GM23338 (cell line): ENCODE data around the gene SSH2.

Source experiments
- EZH2 ChIP-seq: fragments of 200-600 bp; sonication (generic); IDR thresholded peaks from one replicate; pipeline ENCODE4 v1.8.0; 2017; ENCODE audit warnings: antibody characterized with exemption, mild to moderate bottlenecking, low read depth; ENCODE audit not compliant: unreplicated experiment
- EZH2phosphoT487 ChIP-seq: fragments of 200-600 bp; sonication (generic); IDR thresholded peaks from one replicate; pipeline ENCODE4 v1.8.1; 2018; ENCODE audit warnings: antibody characterized with exemption; ENCODE audit not compliant: unreplicated experiment
- TF ChIP-seq, protein P1 (sequence below): IDR thresholded peaks from one replicate; pipeline ENCODE4 v1.6.1; 2018; ENCODE audit warnings: antibody characterized with exemption; ENCODE audit not compliant: unreplicated experiment
- TF ChIP-seq, protein P2 (sequence below), 2 experiments: fragments of 200-600 bp in 1 of 2; sonication (generic) in 1 of 2; conservative IDR thresholded peaks; 2 replicates each; pipeline versions ENCODE4 v1.5.1 to v1.6.1; 2016 to 2017; ENCODE audit warnings: antibody characterized with exemption in 2 of 2, low read depth in 2 of 2, mild to moderate bottlenecking in 2 of 2, moderate library complexity in 1 of 2
- TF ChIP-seq, protein P3 (sequence below): IDR thresholded peaks from 2 replicates; pipeline ENCODE4 v1.6.1; 2016; ENCODE audit warnings: antibody characterized with exemption

- TF ChIP-seq EZH2 = no peak
- no peak for TF ChIP-seq EZH2phosphoT487
- TF ChIP-seq, protein P1, sequence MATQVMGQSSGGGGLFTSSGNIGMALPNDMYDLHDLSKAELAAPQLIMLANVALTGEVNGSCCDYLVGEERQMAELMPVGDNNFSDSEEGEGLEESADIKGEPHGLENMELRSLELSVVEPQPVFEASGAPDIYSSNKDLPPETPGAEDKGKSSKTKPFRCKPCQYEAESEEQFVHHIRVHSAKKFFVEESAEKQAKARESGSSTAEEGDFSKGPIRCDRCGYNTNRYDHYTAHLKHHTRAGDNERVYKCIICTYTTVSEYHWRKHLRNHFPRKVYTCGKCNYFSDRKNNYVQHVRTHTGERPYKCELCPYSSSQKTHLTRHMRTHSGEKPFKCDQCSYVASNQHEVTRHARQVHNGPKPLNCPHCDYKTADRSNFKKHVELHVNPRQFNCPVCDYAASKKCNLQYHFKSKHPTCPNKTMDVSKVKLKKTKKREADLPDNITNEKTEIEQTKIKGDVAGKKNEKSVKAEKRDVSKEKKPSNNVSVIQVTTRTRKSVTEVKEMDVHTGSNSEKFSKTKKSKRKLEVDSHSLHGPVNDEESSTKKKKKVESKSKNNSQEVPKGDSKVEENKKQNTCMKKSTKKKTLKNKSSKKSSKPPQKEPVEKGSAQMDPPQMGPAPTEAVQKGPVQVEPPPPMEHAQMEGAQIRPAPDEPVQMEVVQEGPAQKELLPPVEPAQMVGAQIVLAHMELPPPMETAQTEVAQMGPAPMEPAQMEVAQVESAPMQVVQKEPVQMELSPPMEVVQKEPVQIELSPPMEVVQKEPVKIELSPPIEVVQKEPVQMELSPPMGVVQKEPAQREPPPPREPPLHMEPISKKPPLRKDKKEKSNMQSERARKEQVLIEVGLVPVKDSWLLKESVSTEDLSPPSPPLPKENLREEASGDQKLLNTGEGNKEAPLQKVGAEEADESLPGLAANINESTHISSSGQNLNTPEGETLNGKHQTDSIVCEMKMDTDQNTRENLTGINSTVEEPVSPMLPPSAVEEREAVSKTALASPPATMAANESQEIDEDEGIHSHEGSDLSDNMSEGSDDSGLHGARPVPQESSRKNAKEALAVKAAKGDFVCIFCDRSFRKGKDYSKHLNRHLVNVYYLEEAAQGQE = no peak
- TF ChIP-seq, protein P2, sequence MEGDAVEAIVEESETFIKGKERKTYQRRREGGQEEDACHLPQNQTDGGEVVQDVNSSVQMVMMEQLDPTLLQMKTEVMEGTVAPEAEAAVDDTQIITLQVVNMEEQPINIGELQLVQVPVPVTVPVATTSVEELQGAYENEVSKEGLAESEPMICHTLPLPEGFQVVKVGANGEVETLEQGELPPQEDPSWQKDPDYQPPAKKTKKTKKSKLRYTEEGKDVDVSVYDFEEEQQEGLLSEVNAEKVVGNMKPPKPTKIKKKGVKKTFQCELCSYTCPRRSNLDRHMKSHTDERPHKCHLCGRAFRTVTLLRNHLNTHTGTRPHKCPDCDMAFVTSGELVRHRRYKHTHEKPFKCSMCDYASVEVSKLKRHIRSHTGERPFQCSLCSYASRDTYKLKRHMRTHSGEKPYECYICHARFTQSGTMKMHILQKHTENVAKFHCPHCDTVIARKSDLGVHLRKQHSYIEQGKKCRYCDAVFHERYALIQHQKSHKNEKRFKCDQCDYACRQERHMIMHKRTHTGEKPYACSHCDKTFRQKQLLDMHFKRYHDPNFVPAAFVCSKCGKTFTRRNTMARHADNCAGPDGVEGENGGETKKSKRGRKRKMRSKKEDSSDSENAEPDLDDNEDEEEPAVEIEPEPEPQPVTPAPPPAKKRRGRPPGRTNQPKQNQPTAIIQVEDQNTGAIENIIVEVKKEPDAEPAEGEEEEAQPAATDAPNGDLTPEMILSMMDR (conservative IDR thresholded peaks at IDR 0.05; ENCODE audit: low read depth in 2 of 2) = no peak
- TF ChIP-seq, protein P3, sequence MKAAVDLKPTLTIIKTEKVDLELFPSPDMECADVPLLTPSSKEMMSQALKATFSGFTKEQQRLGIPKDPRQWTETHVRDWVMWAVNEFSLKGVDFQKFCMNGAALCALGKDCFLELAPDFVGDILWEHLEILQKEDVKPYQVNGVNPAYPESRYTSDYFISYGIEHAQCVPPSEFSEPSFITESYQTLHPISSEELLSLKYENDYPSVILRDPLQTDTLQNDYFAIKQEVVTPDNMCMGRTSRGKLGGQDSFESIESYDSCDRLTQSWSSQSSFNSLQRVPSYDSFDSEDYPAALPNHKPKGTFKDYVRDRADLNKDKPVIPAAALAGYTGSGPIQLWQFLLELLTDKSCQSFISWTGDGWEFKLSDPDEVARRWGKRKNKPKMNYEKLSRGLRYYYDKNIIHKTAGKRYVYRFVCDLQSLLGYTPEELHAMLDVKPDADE = no peak
Observed at GRCh38 chr17:29661213-29661612, 268.8 kb downstream of the SSH2 start.
